DND-41 (cell line): ENCODE data around the gene ZDHHC13.

Experiments used
- ATAC-seq: fragments of 200-7000 bp; cut with Tn5 transposase; 3 replicates; pipeline ENCODE4 v1.9.1; 2021; ENCODE audit warnings: low read depth; ENCODE audit not compliant: insufficient read depth
- DNase-seq: peaks from one replicate; pipeline ENCODE4 v3.0.0-alpha.2; 2020
- H2AFZ ChIP-seq: 2 replicates; pipeline ENCODE4 v1.6.0; 2012; ENCODE audit warnings: low read depth, low read length
- H3K27ac ChIP-seq: 2 replicates; pipeline ENCODE4 v1.5.1; 2012; ENCODE audit warnings: low read length, inconsistent platforms
- H3K27me3 ChIP-seq: fragments of 200-600 bp; sonication (generic); 2 replicates; pipeline ENCODE4 v1.6.0; 2012; ENCODE audit warnings: low read length, mild to moderate bottlenecking, inconsistent platforms; ENCODE audit not compliant: insufficient read depth, poor library complexity
- H3K36me3 ChIP-seq: 2 replicates; pipeline ENCODE4 v1.5.1; 2012; ENCODE audit warnings: low read length, inconsistent platforms; ENCODE audit not compliant: insufficient read depth
- H3K4me1 ChIP-seq: 2 replicates; pipeline ENCODE4 v1.5.1; 2012; ENCODE audit warnings: mild to moderate bottlenecking, low read length; ENCODE audit not compliant: insufficient read depth
- H3K4me2 ChIP-seq: 2 replicates; pipeline ENCODE4 v1.6.0; 2012; ENCODE audit warnings: mild to moderate bottlenecking, moderate library complexity, low read length, inconsistent platforms; ENCODE audit not compliant: insufficient read depth
- H3K4me3 ChIP-seq, 2 experiments: fragments of 200-600 bp in 1 of 2; shearing (Covaris generic) in 1 of 2; 2 replicates each; pipeline ENCODE4 v1.5.1; 2012 to 2016; ENCODE audit warnings: inconsistent platforms in 2 of 2, low read length in 2 of 2, mild to moderate bottlenecking in 2 of 2, low read depth in 1 of 2, moderate library complexity in 1 of 2
- H3K79me2 ChIP-seq: 2 replicates; pipeline ENCODE4 v1.6.0; 2012; ENCODE audit warnings: low read length, inconsistent platforms; ENCODE audit not compliant: insufficient read depth
- H3K9ac ChIP-seq: 2 replicates; pipeline ENCODE4 v1.6.0; 2012; ENCODE audit warnings: low read depth, mild to moderate bottlenecking, inconsistent platforms, low read length, moderate library complexity
- H3K9me3 ChIP-seq: 2 replicates; pipeline ENCODE4 v1.5.1; 2012; ENCODE audit warnings: low read length, moderate library complexity, mild to moderate bottlenecking, inconsistent platforms; ENCODE audit not compliant: insufficient read depth, severe bottlenecking
- H4K20me1 ChIP-seq: 2 replicates; pipeline ENCODE4 v1.6.0; 2012; ENCODE audit warnings: low read length; ENCODE audit not compliant: insufficient read depth
- EZH2 ChIP-seq: IDR thresholded peaks from 3 replicates; pipeline ENCODE4 v1.6.1; 2012; ENCODE audit warnings: borderline replicate concordance, low read depth, mild to moderate bottlenecking, moderate library complexity, low read length, inconsistent platforms; ENCODE audit not compliant: severe bottlenecking
- TF ChIP-seq, protein P1 (sequence below): IDR thresholded peaks from 2 replicates; pipeline ENCODE4 v1.5.1; 2012; ENCODE audit warnings: borderline replicate concordance, low read length, moderate library complexity, mild to moderate bottlenecking; ENCODE audit not compliant: poor library complexity, severe bottlenecking; ENCODE audit errors: extremely low read depth

The ZDHHC13 gene

GRCh38 chr11:19089421-19089820 lies 27.5 kb upstream of the ZDHHC13 start:
- H3K27ac ChIP-seq, result no peak overlapping the region
- H3K9me3 ChIP-seq, result no peaks in the 10 kb centered on the region
- H4K20me1 ChIP-seq, result no peaks in the 10 kb centered on the region
- H3K4me2 ChIP-seq, result no peak overlapping the region
- TF ChIP-seq, protein P1, sequence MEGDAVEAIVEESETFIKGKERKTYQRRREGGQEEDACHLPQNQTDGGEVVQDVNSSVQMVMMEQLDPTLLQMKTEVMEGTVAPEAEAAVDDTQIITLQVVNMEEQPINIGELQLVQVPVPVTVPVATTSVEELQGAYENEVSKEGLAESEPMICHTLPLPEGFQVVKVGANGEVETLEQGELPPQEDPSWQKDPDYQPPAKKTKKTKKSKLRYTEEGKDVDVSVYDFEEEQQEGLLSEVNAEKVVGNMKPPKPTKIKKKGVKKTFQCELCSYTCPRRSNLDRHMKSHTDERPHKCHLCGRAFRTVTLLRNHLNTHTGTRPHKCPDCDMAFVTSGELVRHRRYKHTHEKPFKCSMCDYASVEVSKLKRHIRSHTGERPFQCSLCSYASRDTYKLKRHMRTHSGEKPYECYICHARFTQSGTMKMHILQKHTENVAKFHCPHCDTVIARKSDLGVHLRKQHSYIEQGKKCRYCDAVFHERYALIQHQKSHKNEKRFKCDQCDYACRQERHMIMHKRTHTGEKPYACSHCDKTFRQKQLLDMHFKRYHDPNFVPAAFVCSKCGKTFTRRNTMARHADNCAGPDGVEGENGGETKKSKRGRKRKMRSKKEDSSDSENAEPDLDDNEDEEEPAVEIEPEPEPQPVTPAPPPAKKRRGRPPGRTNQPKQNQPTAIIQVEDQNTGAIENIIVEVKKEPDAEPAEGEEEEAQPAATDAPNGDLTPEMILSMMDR, result no peak
- TF ChIP-seq EZH2, result no peak
- no peaks in the 10 kb centered on the region for H3K36me3 ChIP-seq
- H3K9ac ChIP-seq, result no peak overlapping the region
- DNase-seq (no peak), ATAC-seq (no peak)
- no peaks in the 10 kb centered on the region for H3K79me2 ChIP-seq
- no peaks in the 10 kb centered on the region for H3K4me1 ChIP-seq
- peaks cover 8% of the 10 kb centered on the region for H3K27me3 ChIP-seq
- no peak overlapping the region for H2AFZ ChIP-seq
- no peak overlapping the region for H3K4me3 ChIP-seq

GRCh38 chr11:19091366-19091765 lies 25.6 kb upstream of the ZDHHC13 start:
- H4K20me1 ChIP-seq, result no peaks in the 10 kb centered on the region
- no peak overlapping the region for H3K9ac ChIP-seq
- H2AFZ ChIP-seq, result no peak overlapping the region
- ATAC-seq (no peak), DNase-seq (no peak)
- H3K27ac ChIP-seq, result no peak overlapping the region
- no peak overlapping the region for H3K4me2 ChIP-seq
- no peaks in the 10 kb centered on the region for H3K36me3 ChIP-seq
- H3K9me3 ChIP-seq, result no peaks in the 10 kb centered on the region
- H3K4me1 ChIP-seq, result no peaks in the 10 kb centered on the region
- H3K79me2 ChIP-seq, result no peaks in the 10 kb centered on the region
- peaks cover 13% of the 10 kb centered on the region for H3K27me3 ChIP-seq
- H3K4me3 ChIP-seq, result no peak overlapping the region
- TF ChIP-seq, protein P1, result no peak
- TF ChIP-seq EZH2, result no peak

DNA sequence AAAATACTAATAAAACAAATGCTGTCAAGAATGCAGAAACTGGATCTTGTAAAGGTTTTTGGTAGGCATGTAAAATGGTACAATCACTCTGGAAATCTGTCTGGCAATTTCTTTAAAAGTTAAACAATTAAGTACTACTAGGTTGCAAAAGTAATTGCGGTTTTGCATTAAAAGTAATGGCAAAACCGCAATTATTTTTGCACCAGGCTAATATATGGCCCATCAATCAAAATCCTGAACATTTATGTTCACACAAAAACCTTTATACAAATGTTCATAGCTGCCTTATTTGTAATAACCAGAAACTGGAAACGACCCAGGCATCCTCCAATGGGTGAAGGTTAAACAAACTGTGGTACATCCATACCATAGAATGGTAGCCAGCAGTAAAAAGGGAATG lies 24.6 kb upstream of the ZDHHC13 start:
- no peak for ATAC-seq
- peaks cover 15% of the 10 kb centered on the region for H3K27me3 ChIP-seq

More for the DNA sequence above, 24.6 kb upstream of the ZDHHC13 start:
- H3K9ac ChIP-seq, result no peak overlapping the region
- no peaks in the 10 kb centered on the region for H3K4me1 ChIP-seq
- H3K27ac ChIP-seq, result no peak overlapping the region
- no peak overlapping the region for H3K4me3 ChIP-seq
- H4K20me1 ChIP-seq, result no peaks in the 10 kb centered on the region
- no peak overlapping the region for H2AFZ ChIP-seq
- no peak overlapping the region for H3K4me2 ChIP-seq
- no peak for DNase-seq
- H3K79me2 ChIP-seq, result no peaks in the 10 kb centered on the region
- H3K9me3 ChIP-seq, result no peaks in the 10 kb centered on the region
- H3K36me3 ChIP-seq, result no peaks in the 10 kb centered on the region
- TF ChIP-seq EZH2, result no peak
- TF ChIP-seq, protein P1, result no peak
